MM.1S (cell line): ENCODE data around the gene POPDC2.

Experiments
- EZH2 ChIP-seq: fragments of 300-600 bp; sonication (generic); optimal IDR thresholded peaks from 2 replicates; pipeline ENCODE3; 2017; ENCODE audit warnings: low read depth, mild to moderate bottlenecking, antibody characterized with exemption, low read length, mixed read lengths
- TF ChIP-seq, protein P1 (sequence below): fragments of 300-600 bp; sonication (generic); IDR thresholded peaks from 2 replicates; pipeline ENCODE4 v1.5.1; 2016; ENCODE audit warnings: antibody characterized with exemption, low read length, mixed read lengths

DNA sequence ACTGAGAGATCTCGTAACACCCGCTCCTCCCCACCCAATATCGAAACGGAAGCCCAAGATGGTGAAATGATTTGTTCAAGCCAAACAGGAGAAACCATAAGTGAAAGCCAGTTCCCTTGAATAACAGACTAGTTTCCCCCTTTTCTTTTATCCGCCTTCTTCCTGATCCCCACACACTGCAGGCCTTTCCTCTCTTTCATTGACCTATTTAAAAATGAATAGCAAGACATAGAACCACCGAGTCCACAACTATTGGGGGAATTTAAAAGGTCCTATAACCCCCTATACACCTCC lies 17.2 kb upstream of the POPDC2 start:
- TF ChIP-seq, protein P1, sequence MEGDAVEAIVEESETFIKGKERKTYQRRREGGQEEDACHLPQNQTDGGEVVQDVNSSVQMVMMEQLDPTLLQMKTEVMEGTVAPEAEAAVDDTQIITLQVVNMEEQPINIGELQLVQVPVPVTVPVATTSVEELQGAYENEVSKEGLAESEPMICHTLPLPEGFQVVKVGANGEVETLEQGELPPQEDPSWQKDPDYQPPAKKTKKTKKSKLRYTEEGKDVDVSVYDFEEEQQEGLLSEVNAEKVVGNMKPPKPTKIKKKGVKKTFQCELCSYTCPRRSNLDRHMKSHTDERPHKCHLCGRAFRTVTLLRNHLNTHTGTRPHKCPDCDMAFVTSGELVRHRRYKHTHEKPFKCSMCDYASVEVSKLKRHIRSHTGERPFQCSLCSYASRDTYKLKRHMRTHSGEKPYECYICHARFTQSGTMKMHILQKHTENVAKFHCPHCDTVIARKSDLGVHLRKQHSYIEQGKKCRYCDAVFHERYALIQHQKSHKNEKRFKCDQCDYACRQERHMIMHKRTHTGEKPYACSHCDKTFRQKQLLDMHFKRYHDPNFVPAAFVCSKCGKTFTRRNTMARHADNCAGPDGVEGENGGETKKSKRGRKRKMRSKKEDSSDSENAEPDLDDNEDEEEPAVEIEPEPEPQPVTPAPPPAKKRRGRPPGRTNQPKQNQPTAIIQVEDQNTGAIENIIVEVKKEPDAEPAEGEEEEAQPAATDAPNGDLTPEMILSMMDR = no peak
- TF ChIP-seq EZH2 = no peak
